Esophagus squamous epithelium (tissue), 5 donors: ENCODE measurements around the gene RNPEPL1. TPM values are rescaled to one million over a fixed set of nuclear protein-coding genes. Genes with fewer than 3 reads are reported as not detected.

ENCODE experiments used
- DNase-seq: peaks from one replicate; lab custom pipeline; 2025; lab: John Stamatoyannopoulos, UW
- H3K27ac ChIP-seq, 4 donors: fragments of 200-600 bp; sonication (generic); one replicate each; pipeline ENCODE4 v1.5.1; 2016 to 2019; ENCODE audit warnings: mild to moderate bottlenecking in 1 of 4
- H3K27me3 ChIP-seq, 4 donors: fragments of 200-600 bp; sonication (generic); 1 replicate in 3 of 4; 2 replicates in 1 of 4; pipeline versions ENCODE4 v1.5.1 to v1.6.0; 2017 to 2021; ENCODE audit warnings: antibody characterized with exemption in 1 of 4
- H3K36me3 ChIP-seq, 3 donors: fragments of 200-600 bp; sonication (generic); one replicate each; pipeline ENCODE4 v1.5.1; 2016 to 2019
- H3K4me1 ChIP-seq, 3 donors: fragments of 200-600 bp; sonication (generic); one replicate each; pipeline ENCODE4 v1.5.1; 2017 to 2019
- H3K4me3 ChIP-seq, 4 donors: fragments of 200-600 bp; sonication (generic); 1 replicate in 3 of 4; 2 replicates in 1 of 4; pipeline ENCODE4 v1.5.1; 2016 to 2019; ENCODE audit warnings: mild to moderate bottlenecking in 2 of 4, moderate library complexity in 1 of 4
- H3K9me3 ChIP-seq, 3 donors: fragments of 200-600 bp; sonication (generic); one replicate each; pipeline ENCODE4 v1.5.1; 2016 to 2019
- CTCF ChIP-seq, 6 experiments: fragments of 450-650 bp in 4 of 6; fragments of 200-600 bp in 2 of 6; sonication (generic) in 2 of 6; IDR thresholded peaks; one replicate each; pipeline ENCODE4 v1.5.1; 2016 to 2019; ENCODE audit warnings: antibody characterized with exemption in 6 of 6, mild to moderate bottlenecking in 4 of 6, moderate library complexity in 4 of 6
- POLR2A ChIP-seq, 4 donors: fragments of 450-650 bp; IDR thresholded peaks; one replicate each; pipeline ENCODE4 v1.6.1; 2017; ENCODE audit warnings: antibody characterized with exemption in 4 of 4, mild to moderate bottlenecking in 4 of 4, moderate library complexity in 3 of 4
- WGBS, 2 donors: methylation state at CpG; one replicate each; pipeline ENCODE4 v1.1.5; 2018; 5-methylcytosine and 5-hydroxymethylcytosine counted together
- intact Hi-C: fragments of 100-400 bp; cut with DNase I; formaldehyde crosslinking; loops from one replicate; pipeline ENCODE4 v1.15.0; 2022
- total RNA-seq, 4 donors: library from RNA; depleted of rRNA; stranded (reverse); fragments of >200 nt; gene quantifications; one replicate each; pipeline ENCODE4 v1.1.0, GENCODE V29; 2016
- donor health status: DM: yes; HTN: yes; CAD: no.

RNPEPL1 gene
- total RNA-seq, 4 donors from 2014 or later: 41.9 to 96.5 (median 48.1) TPM

- Histone ChIP-seq H3K27ac (peak overlapping the region in 2 of 4 donors; percentile 67 to 82), H3K9me3 (no peaks in the 10 kb centered on the region), H3K4me1 (peaks cover 27 to 80% (median 28%) of the 10 kb centered on the region in 3 donors), H3K4me3 (no peak overlapping the region), H3K36me3 (peaks cover 32 to 85% (median 35%) of the 10 kb centered on the region in 3 donors), H3K27me3 (no peaks in the 10 kb centered on the region)
- DNase-seq: no peak
- WGBS, 2 donors: 90 to 97% methylated on average over 2 to 5 of the region's 32 CpGs
- intact Hi-C loops: no loop called here
- TF ChIP-seq POLR2A (IDR thresholded peaks at IDR 0.05) (no peak), CTCF (IDR thresholded peaks at IDR 0.05) (no peak)
These were observed 8.3 kb downstream of the RNPEPL1 start for GRCh38 chr2:240576436-240577205.

GRCh38 chr2:240577281-240578109 is 9.2 kb downstream of the RNPEPL1 start:
- WGBS, 2 donors: 84% methylated on average over 6 of the region's 26 CpGs; no CpG with 5 or more reads in 1 of the 2 donors
- no peak overlapping the region for H3K4me3 ChIP-seq
- peaks cover 27 to 75% (median 28%) of the 10 kb centered on the region in 3 donors for H3K4me1 ChIP-seq
- H3K36me3 ChIP-seq: peaks cover 31 to 78% (median 32%) of the 10 kb centered on the region in 3 donors
- H3K9me3 ChIP-seq: no peaks in the 10 kb centered on the region
- peak overlapping the region in 1 of 4 donors; percentile 88 for H3K27ac ChIP-seq
- intact Hi-C loops: no loop called here
- no peaks in the 10 kb centered on the region for H3K27me3 ChIP-seq
- TF ChIP-seq POLR2A (IDR thresholded peaks at IDR 0.05) (no peak), CTCF (IDR thresholded peaks at IDR 0.05) (no peak)
- DNase-seq: no peak

- peaks cover 27 to 81% (median 28%) of the 10 kb centered on the region in 3 donors for H3K4me1 ChIP-seq
- no peaks in the 10 kb centered on the region for H3K27me3 ChIP-seq
- H3K9me3 ChIP-seq: no peaks in the 10 kb centered on the region
- DNase-seq: no peak
- H3K4me3 ChIP-seq: no peak overlapping the region
- no peak for TF ChIP-seq CTCF (IDR thresholded peaks at IDR 0.05)
- no peak for TF ChIP-seq POLR2A (IDR thresholded peaks at IDR 0.05)
- H3K36me3 ChIP-seq: peaks cover 30 to 73% (median 32%) of the 10 kb centered on the region in 3 donors
- H3K27ac ChIP-seq: peak overlapping the region in 2 of 4 donors; percentile 87 to 88
- intact Hi-C loops: no loop called here
- no CpG with 5 or more reads among the region's 9 CpGs for WGBS, 2 donors
These were observed 9.8 kb downstream of the RNPEPL1 start for GRCh38 chr2:240578110-240578450.

GRCh38 chr2:240578488-240578887 is 10.2 kb downstream of the RNPEPL1 start:
- peaks cover 30 to 68% (median 32%) of the 10 kb centered on the region in 3 donors for H3K36me3 ChIP-seq
- no peak overlapping the region for H3K4me3 ChIP-seq
- WGBS, 2 donors: 96 to 100% methylated on average over 5 of the region's 8 CpGs
- H3K4me1 ChIP-seq: peaks cover 27 to 82% (median 28%) of the 10 kb centered on the region in 3 donors
- H3K27me3 ChIP-seq: no peaks in the 10 kb centered on the region
- H3K9me3 ChIP-seq: no peaks in the 10 kb centered on the region
- peak overlapping the region in 2 of 4 donors; percentile 87 to 88 for H3K27ac ChIP-seq
- no peak for DNase-seq
- intact Hi-C loops: no loop called here
- TF ChIP-seq POLR2A (IDR thresholded peaks at IDR 0.05) (no peak), CTCF (IDR thresholded peaks at IDR 0.05) (no peak)
